ENCODE data around the gene MTCL1. TPM values are rescaled to one million over a fixed set of nuclear protein-coding genes. Genes with fewer than 3 reads are reported as not detected.

The MTCL1 gene
- total RNA-seq, 1 donor from 2014 or later = 0.80 TPM

DNA sequence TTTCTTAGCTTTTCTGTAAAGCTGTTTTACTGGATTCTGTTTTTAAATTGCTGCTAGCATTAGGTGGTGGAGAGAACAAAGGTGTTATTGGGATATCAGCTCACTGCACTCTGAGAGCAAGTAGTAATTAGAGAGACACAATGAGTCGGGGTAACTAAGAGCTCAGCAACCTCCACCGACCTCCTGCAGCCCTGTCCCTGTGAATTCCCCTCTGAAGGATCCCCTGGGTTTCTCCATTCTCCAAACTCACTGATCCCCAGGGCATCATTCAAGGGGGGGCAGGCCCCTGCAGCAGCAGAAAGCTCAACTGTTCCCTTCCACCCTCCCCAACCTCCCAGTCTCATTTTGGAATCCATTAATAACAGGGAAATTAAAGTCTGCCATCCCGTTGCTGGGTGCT, 73.0 kb downstream of the MTCL1 start:
- H3K4me1 Mint-ChIP-seq (ENCODE audit: low read depth) = no peaks in the 10 kb centered on the region
- intact Hi-C loops (cut with micrococcal nuclease) = no loop called here
- DNase-seq (ENCODE audit: low spot score) = no peak
- H3K36me3 Mint-ChIP-seq (ENCODE audit: low read depth) = no peaks in the 10 kb centered on the region
- H3K27me3 Mint-ChIP-seq (ENCODE audit: insufficient read depth) = peaks cover 1% of the 10 kb centered on the region
- H3K4me3 Mint-ChIP-seq = no peak overlapping the region
- H3K27ac Mint-ChIP-seq = no peak overlapping the region
- H3K9me3 Mint-ChIP-seq = no peaks in the 10 kb centered on the region

DNA sequence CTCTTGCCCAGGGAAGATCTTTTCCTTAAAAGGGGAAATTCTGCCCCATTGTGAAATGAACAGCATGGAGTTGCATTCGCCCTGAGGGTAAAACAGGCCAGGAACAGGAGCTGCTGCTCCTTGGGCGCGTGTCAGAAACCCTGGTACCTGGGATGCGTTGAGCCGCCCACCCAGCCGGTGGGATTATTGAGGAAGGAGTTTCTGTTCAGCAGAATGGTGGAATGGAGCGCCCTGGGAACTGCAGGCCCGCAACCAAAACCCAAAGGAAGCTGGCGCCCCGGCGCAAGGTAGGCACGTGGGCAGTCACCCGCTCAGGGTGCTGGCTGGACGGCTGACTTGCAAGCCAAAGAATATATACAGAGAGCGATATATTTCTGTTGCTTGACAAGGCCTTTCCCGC, 73.5 kb downstream of the MTCL1 start:
- intact Hi-C loops (cut with micrococcal nuclease) = no loop called here
- Mint-ChIP-seq H3K9me3 (no peaks in the 10 kb centered on the region), H3K27ac (no peak overlapping the region), H3K27me3 (ENCODE audit: insufficient read depth) (peaks cover 1% of the 10 kb centered on the region), H3K36me3 (ENCODE audit: low read depth) (no peaks in the 10 kb centered on the region), H3K4me3 (no peak overlapping the region), H3K4me1 (ENCODE audit: low read depth) (no peaks in the 10 kb centered on the region)
- no peak for DNase-seq (ENCODE audit: low spot score)

- peaks cover 1% of the 10 kb centered on the region for H3K27me3 Mint-ChIP-seq (ENCODE audit: insufficient read depth)
- intact Hi-C loops (cut with micrococcal nuclease) = no loop called here
- H3K4me3 Mint-ChIP-seq = no peak overlapping the region
- DNase-seq (ENCODE audit: low spot score) = no peak
- no peaks in the 10 kb centered on the region for H3K4me1 Mint-ChIP-seq (ENCODE audit: low read depth)
- H3K27ac Mint-ChIP-seq = no peak overlapping the region
- no peaks in the 10 kb centered on the region for H3K9me3 Mint-ChIP-seq
- H3K36me3 Mint-ChIP-seq (ENCODE audit: low read depth) = no peaks in the 10 kb centered on the region
These were observed 73.9 kb downstream of the MTCL1 start for GRCh38 chr18:8779251-8779650.

DNA sequence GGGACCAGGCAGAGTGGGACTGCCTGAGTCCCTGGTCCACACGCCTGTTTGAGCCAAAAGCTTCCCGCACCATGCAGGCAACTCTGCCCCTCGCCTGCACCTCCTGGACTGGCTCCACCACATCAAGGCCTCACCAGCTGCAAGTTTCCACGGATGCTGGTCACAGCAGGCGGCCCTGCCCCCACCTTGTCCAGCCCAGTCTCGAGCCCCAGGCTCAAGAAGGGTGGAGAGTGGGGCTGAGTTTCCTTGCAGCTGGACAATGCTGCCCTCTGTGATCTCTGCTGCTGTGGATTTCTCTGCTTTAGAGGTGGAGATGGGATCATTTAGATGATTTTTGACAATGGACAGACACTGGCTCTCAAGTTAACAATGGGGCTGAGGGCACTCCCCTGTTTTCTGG, 74.9 kb downstream of the MTCL1 start:
- Mint-ChIP-seq H3K9me3 (no peaks in the 10 kb centered on the region), H3K36me3 (ENCODE audit: low read depth) (no peaks in the 10 kb centered on the region), H3K27ac (no peak overlapping the region), H3K27me3 (ENCODE audit: insufficient read depth) (peaks cover 1% of the 10 kb centered on the region), H3K4me1 (ENCODE audit: low read depth) (no peaks in the 10 kb centered on the region), H3K4me3 (no peak overlapping the region)
- DNase-seq (ENCODE audit: low spot score) = no peak
- intact Hi-C loops (cut with micrococcal nuclease) = no loop called here

DNA sequence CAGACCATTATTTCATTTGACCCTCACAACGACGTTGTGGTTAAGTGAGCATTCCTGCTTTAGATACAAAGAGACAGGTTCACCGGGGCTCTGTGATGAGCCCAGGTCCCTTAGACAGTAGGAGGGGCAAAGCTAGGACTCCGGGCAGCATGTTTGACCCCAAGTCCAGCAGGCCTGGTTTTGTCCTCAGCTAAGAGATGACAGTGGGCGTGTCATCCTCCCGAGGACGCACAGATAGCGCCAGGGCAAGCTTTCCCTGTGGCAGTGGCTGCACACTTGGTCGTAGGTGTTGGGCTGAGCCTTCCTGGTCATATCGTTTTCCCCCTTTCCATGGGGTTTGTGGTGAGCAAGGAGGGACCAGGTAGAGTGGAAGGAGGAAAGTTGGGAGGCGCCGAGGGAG, 76.3 kb downstream of the MTCL1 start:
- no peak overlapping the region for H3K4me3 Mint-ChIP-seq
- no peaks in the 10 kb centered on the region for H3K4me1 Mint-ChIP-seq (ENCODE audit: low read depth)
- H3K36me3 Mint-ChIP-seq (ENCODE audit: low read depth) = no peaks in the 10 kb centered on the region
- H3K27ac Mint-ChIP-seq = no peak overlapping the region
- H3K27me3 Mint-ChIP-seq (ENCODE audit: insufficient read depth) = no peaks in the 10 kb centered on the region
- H3K9me3 Mint-ChIP-seq = no peaks in the 10 kb centered on the region
- no peak for DNase-seq (ENCODE audit: low spot score)
- intact Hi-C loops (cut with micrococcal nuclease) = no loop called here

GRCh38 chr18:8783335-8783993, 78.1 kb downstream of the MTCL1 start:
- intact Hi-C loops (cut with micrococcal nuclease) = no loop called here
- H3K4me1 Mint-ChIP-seq (ENCODE audit: low read depth) = peaks cover 4% of the 10 kb centered on the region
- no peak overlapping the region for H3K4me3 Mint-ChIP-seq

GRCh38 chr18:8783994-8784530, 78.7 kb downstream of the MTCL1 start:
- H3K9me3 Mint-ChIP-seq = no peaks in the 10 kb centered on the region

More at GRCh38 chr18:8783335-8783993, 78.1 kb downstream of the MTCL1 start:
- Mint-ChIP-seq H3K9me3 (no peaks in the 10 kb centered on the region), H3K36me3 (ENCODE audit: low read depth) (no peaks in the 10 kb centered on the region), H3K27me3 (ENCODE audit: insufficient read depth) (peaks cover 2% of the 10 kb centered on the region), H3K27ac (no peak overlapping the region)
- DNase-seq (ENCODE audit: low spot score) = no peak

DNA sequence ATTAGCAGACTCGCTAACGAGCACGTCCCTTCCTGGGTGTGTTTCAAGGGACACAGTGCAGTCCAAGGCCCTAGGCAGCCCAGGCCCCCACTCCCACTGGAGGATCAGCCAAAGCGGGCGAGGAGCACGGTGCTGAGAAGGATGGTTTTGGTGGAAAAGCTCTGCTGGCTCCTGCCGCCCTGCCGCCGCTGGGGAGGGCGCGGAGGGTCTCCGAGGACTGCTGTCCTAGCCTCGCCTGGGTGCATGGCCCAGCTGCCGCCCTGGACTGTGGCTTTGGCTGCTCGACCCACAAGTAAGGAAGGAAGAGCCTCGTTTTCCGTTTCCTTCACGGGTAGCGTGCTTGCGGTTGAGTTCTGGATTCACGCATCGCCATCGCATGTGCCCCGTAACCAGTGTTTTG, 79.9 kb downstream of the MTCL1 start:
- Mint-ChIP-seq H3K4me1 (ENCODE audit: low read depth) (peaks cover 4% of the 10 kb centered on the region), H3K9me3 (no peaks in the 10 kb centered on the region), H3K27ac (no peak overlapping the region), H3K4me3 (no peak overlapping the region), H3K36me3 (ENCODE audit: low read depth) (no peaks in the 10 kb centered on the region), H3K27me3 (ENCODE audit: insufficient read depth) (peaks cover 4% of the 10 kb centered on the region)
- intact Hi-C loops (cut with micrococcal nuclease) = no loop called here
- DNase-seq (ENCODE audit: low spot score) = no peak

More at GRCh38 chr18:8783994-8784530, 78.7 kb downstream of the MTCL1 start:
- H3K4me1 Mint-ChIP-seq (ENCODE audit: low read depth) = peaks cover 4% of the 10 kb centered on the region
- no peak overlapping the region for H3K27ac Mint-ChIP-seq
- peaks cover 3% of the 10 kb centered on the region for H3K27me3 Mint-ChIP-seq (ENCODE audit: insufficient read depth)
- intact Hi-C loops (cut with micrococcal nuclease) = no loop called here
- H3K4me3 Mint-ChIP-seq = no peak overlapping the region
- H3K36me3 Mint-ChIP-seq (ENCODE audit: low read depth) = no peaks in the 10 kb centered on the region
- DNase-seq (ENCODE audit: low spot score) = no peak

- peaks cover 4% of the 10 kb centered on the region for H3K4me1 Mint-ChIP-seq (ENCODE audit: low read depth)
- no peaks in the 10 kb centered on the region for H3K9me3 Mint-ChIP-seq
- H3K27ac Mint-ChIP-seq = no peak overlapping the region
- no peaks in the 10 kb centered on the region for H3K36me3 Mint-ChIP-seq (ENCODE audit: low read depth)
- H3K27me3 Mint-ChIP-seq (ENCODE audit: insufficient read depth) = peaks cover 4% of the 10 kb centered on the region
- DNase-seq (ENCODE audit: low spot score) = no peak
- H3K4me3 Mint-ChIP-seq = no peak overlapping the region
- intact Hi-C loops (cut with micrococcal nuclease) = no loop called here
These were observed 80.6 kb downstream of the MTCL1 start for GRCh38 chr18:8785855-8786482.

GRCh38 chr18:8786483-8787370, 81.4 kb downstream of the MTCL1 start:
- Mint-ChIP-seq H3K27me3 (ENCODE audit: insufficient read depth) (peaks cover 4% of the 10 kb centered on the region), H3K4me3 (no peak overlapping the region), H3K36me3 (ENCODE audit: low read depth) (no peaks in the 10 kb centered on the region), H3K9me3 (no peaks in the 10 kb centered on the region), H3K4me1 (ENCODE audit: low read depth) (peaks cover 4% of the 10 kb centered on the region), H3K27ac (no peak overlapping the region)
- no peak for DNase-seq (ENCODE audit: low spot score)
- intact Hi-C loops (cut with micrococcal nuclease) = no loop called here

DNA sequence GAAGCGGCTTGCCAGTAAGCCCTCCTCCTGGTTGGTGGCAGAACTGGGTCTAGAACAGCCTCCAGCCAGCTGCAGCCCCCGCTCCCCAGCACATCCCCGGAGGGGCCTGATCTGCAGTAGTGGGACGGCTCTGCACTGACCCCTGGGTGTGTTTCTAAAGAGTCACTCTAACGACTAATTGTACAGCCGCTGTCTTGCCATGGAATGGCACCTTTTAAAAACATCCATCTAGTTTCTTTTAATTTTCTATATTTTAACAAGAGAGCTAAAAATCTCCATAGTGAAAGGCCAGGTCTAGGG, 82.0 kb downstream of the MTCL1 start:
- no peaks in the 10 kb centered on the region for H3K36me3 Mint-ChIP-seq (ENCODE audit: low read depth)
- peaks cover 4% of the 10 kb centered on the region for H3K4me1 Mint-ChIP-seq (ENCODE audit: low read depth)
- DNase-seq (ENCODE audit: low spot score) = no peak
- no peak overlapping the region for H3K27ac Mint-ChIP-seq
- H3K27me3 Mint-ChIP-seq (ENCODE audit: insufficient read depth) = peaks cover 4% of the 10 kb centered on the region
- intact Hi-C loops (cut with micrococcal nuclease) = no loop called here
- no peak overlapping the region for H3K4me3 Mint-ChIP-seq
- H3K9me3 Mint-ChIP-seq = no peaks in the 10 kb centered on the region

DNA sequence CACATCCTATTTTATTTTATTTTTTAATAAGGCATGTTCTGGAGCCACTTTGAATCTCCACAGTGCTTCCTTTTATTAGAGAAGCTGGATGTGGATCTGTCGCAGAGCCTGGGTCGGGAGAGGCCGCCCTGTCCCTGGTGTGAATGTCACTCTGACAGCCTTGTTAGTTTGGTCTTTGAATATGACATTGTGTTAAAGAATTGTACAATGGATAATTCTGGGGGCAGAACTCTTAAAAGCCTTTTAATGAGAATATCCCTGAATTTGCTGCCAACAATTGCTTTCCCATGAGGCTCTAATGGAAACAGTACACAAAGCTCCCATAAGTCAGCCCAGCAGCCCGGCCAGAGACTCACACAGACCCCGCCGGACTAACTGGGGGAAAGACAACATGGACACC, 82.4 kb downstream of the MTCL1 start:
- Mint-ChIP-seq H3K9me3 (no peaks in the 10 kb centered on the region), H3K4me3 (no peak overlapping the region), H3K4me1 (ENCODE audit: low read depth) (peaks cover 4% of the 10 kb centered on the region), H3K27ac (no peak overlapping the region), H3K27me3 (ENCODE audit: insufficient read depth) (peaks cover 4% of the 10 kb centered on the region), H3K36me3 (ENCODE audit: low read depth) (no peaks in the 10 kb centered on the region)
- DNase-seq (ENCODE audit: low spot score) = no peak
- intact Hi-C loops (cut with micrococcal nuclease) = no loop called here
